IMR-90 (cell line): ENCODE data around the gene OSGIN1. TPM values are rescaled to one million over a fixed set of nuclear protein-coding genes. Genes with fewer than 3 reads are reported as not detected.
A peak's percentile ranks its signal among the peaks of the same experiment; 100 is the strongest.

ENCODE experiments used
- ATAC-seq: fragments of 200-7000 bp; cut with Tn5 transposase; 2 replicates; pipeline ENCODE4 v1.9.1; 2020; ENCODE audit warnings: low read depth, mild to moderate bottlenecking, moderate library complexity
- BruUV-seq: library from RNA; stranded (reverse); fragments of 400-500 nt; replicated peaks from 2 replicates; lab custom pipeline; 2021; lab: Mats Ljungman, UMichigan
- CTCF ChIA-PET: fragments of 300-600 bp; formaldehyde crosslinking; extraction: SDS; loops from one replicate; lab custom pipeline; 2021; ENCODE audit warnings: antibody characterized with exemption; lab: Yijun Ruan, JAX
- POLR2A ChIA-PET: fragments of 300-600 bp; sonication (Branson Sonifier 250); formaldehyde crosslinking; loops from one replicate; lab custom pipeline; 2022; ENCODE audit warnings: antibody characterized with exemption; ENCODE audit not compliant: unreplicated experiment; lab: Charles Lee
- DNase-seq: peaks from one replicate; pipeline ENCODE4 v3.0.0; 2013
- H2AFZ ChIP-seq: replicated peaks from 2 replicates; pipeline ENCODE3; 2013; ENCODE audit warnings: low read length, mild to moderate bottlenecking; ENCODE audit not compliant: poor library complexity
- H2AK5ac ChIP-seq: 2 replicates; pipeline ENCODE4 v1.6.1; 2013; ENCODE audit warnings: low read depth, low read length, inconsistent platforms
- H2AK9ac ChIP-seq: replicated peaks from 2 replicates; pipeline ENCODE3; 2013; ENCODE audit warnings: mild to moderate bottlenecking, low read depth, low read length, moderate library complexity; ENCODE audit not compliant: poor library complexity
- H2BK120ac ChIP-seq: 2 replicates; pipeline ENCODE4 v1.6.1; 2013; ENCODE audit warnings: low read depth, low read length, inconsistent platforms
- H2BK15ac ChIP-seq: 3 replicates; pipeline ENCODE4 v1.6.1; 2013; ENCODE audit warnings: low read depth, low read length, inconsistent platforms
- H2BK20ac ChIP-seq: 2 replicates; pipeline ENCODE4 v1.6.1; 2013; ENCODE audit warnings: low read depth, mild to moderate bottlenecking, inconsistent platforms, low read length, moderate library complexity
- H2BK5ac ChIP-seq: 2 replicates; pipeline ENCODE4 v1.6.1; 2013; ENCODE audit warnings: mild to moderate bottlenecking, low read depth, low read length, inconsistent platforms; ENCODE audit not compliant: poor library complexity, severe bottlenecking
- H3K14ac ChIP-seq: replicated peaks from 2 replicates; pipeline ENCODE4 v1.6.1; 2013; ENCODE audit warnings: low read depth, low read length, inconsistent platforms
- H3K18ac ChIP-seq: 2 replicates; pipeline ENCODE4 v1.6.1; 2013; ENCODE audit warnings: low read depth, low read length, control low read depth
- H3K23ac ChIP-seq: 2 replicates; pipeline ENCODE4 v1.6.1; 2013; ENCODE audit warnings: low read depth, low read length, inconsistent platforms
- H3K27ac ChIP-seq: 2 replicates; pipeline ENCODE4 v1.5.1; 2013; ENCODE audit warnings: mild to moderate bottlenecking, control low read depth, low read length; ENCODE audit not compliant: insufficient read depth
- H3K27me3 ChIP-seq: 2 replicates; pipeline ENCODE4 v1.6.1; 2013; ENCODE audit warnings: low read length; ENCODE audit not compliant: control insufficient read depth, insufficient read depth
- H3K36me3 ChIP-seq: 2 replicates; pipeline ENCODE4 v1.6.1; 2013; ENCODE audit warnings: low read length, mixed read lengths; ENCODE audit not compliant: control insufficient read depth, insufficient read depth
- H3K4ac ChIP-seq: 2 replicates; pipeline ENCODE4 v1.6.1; 2013; ENCODE audit warnings: low read depth, low read length, inconsistent platforms
- H3K4me1 ChIP-seq: 2 replicates; pipeline ENCODE4 v1.6.1; 2013; ENCODE audit warnings: low read length, mixed read lengths; ENCODE audit not compliant: control insufficient read depth, insufficient read depth
- H3K4me2 ChIP-seq: 2 replicates; pipeline ENCODE4 v1.6.1; 2013; ENCODE audit warnings: low read depth, mild to moderate bottlenecking, control low read depth, low read length, moderate library complexity
- H3K4me3 ChIP-seq: 2 replicates; pipeline ENCODE4 v1.5.1; 2013; ENCODE audit warnings: low read depth, mild to moderate bottlenecking, control low read depth, low read length, moderate library complexity; ENCODE audit not compliant: insufficient read depth
- H3K56ac ChIP-seq: 2 replicates; pipeline ENCODE4 v1.6.1; 2013; ENCODE audit warnings: low read length, inconsistent platforms; ENCODE audit not compliant: insufficient read depth; ENCODE audit errors: extremely low read depth
- H3K79me1 ChIP-seq, 2 experiments: 2 replicates each; pipeline ENCODE4 v1.6.1; 2013; ENCODE audit warnings: low read length in 2 of 2, inconsistent platforms in 1 of 2, low read depth in 1 of 2
- H3K9ac ChIP-seq: 2 replicates; pipeline ENCODE4 v1.6.1; 2013; ENCODE audit warnings: low read depth, low read length, control low read depth
- H3K9me1 ChIP-seq: 2 replicates; pipeline ENCODE4 v1.6.1; 2013; ENCODE audit warnings: low read length, inconsistent platforms; ENCODE audit not compliant: insufficient read depth
- H3K9me3 ChIP-seq: 2 replicates; pipeline ENCODE4 v1.6.1; 2013; ENCODE audit warnings: low read length; ENCODE audit not compliant: control insufficient read depth, insufficient read depth
- H4K20me1 ChIP-seq: 2 replicates; pipeline ENCODE4 v1.6.1; 2013; ENCODE audit warnings: low read length, inconsistent platforms; ENCODE audit not compliant: insufficient read depth
- H4K5ac ChIP-seq: 2 replicates; pipeline ENCODE4 v1.6.1; 2013; ENCODE audit warnings: mild to moderate bottlenecking, low read depth, low read length, control low read depth
- H4K8ac ChIP-seq, 2 experiments: 2 replicates each; pipeline ENCODE4 v1.6.1; 2013; ENCODE audit warnings: low read depth in 2 of 2, low read length in 2 of 2, control low read depth in 1 of 2, inconsistent platforms in 1 of 2
- H4K91ac ChIP-seq: 2 replicates; pipeline ENCODE4 v1.6.1; 2013; ENCODE audit warnings: low read depth, low read length, inconsistent platforms; ENCODE audit not compliant: insufficient read depth
- CEBPB ChIP-seq: IDR thresholded peaks from 2 replicates; pipeline ENCODE4 v1.6.1; 2012; ENCODE audit warnings: low read depth, low read length, improper control_type of control experiment
- MXI1 ChIP-seq: IDR thresholded peaks from 2 replicates; pipeline ENCODE4 v1.6.1; 2012; ENCODE audit warnings: low read depth, mild to moderate bottlenecking, low read length, moderate library complexity, borderline replicate concordance
- POLR2A ChIP-seq: IDR thresholded peaks from 2 replicates; pipeline ENCODE4 v1.6.1; 2012; ENCODE audit warnings: mild to moderate bottlenecking, low read depth, low read length
- RFX5 ChIP-seq: IDR thresholded peaks from 2 replicates; pipeline ENCODE4 v1.8.0; 2012; ENCODE audit warnings: low read depth, mild to moderate bottlenecking, low read length, moderate library complexity
- WGBS, 2 experiments: methylation state at CpG; one replicate each; pipeline versions ENCODE4 v1.1.5 to v1.1.7; 2013; ENCODE audit warnings: missing lambda C conversion rate in 2 of 2; ENCODE audit not compliant: insufficient read length in 1 of 2; ENCODE audit errors: extremely low coverage in 2 of 2; 5-methylcytosine and 5-hydroxymethylcytosine counted together
- dilution Hi-C: fragments of 300-500 bp; cut with HindIII; formaldehyde crosslinking; loops from one replicate; pipeline ENCODE4 v1.14.3; 2018; ENCODE audit warnings: low sequenced_read_pairs; ENCODE audit not compliant: unreplicated experiment
- in situ Hi-C: fragments of 300-500 bp; cut with MboI; formaldehyde crosslinking; loops from 3 replicates; pipeline ENCODE4 v1.14.3; 2019; ENCODE audit warnings: low sequenced_read_pairs, inconsistent platforms, mixed read lengths
- intact Hi-C: fragments of 100-400 bp; cut with micrococcal nuclease; formaldehyde crosslinking; loops from 2 replicates; pipeline ENCODE4 v1.10.0; 2022
- polyA plus RNA-seq, 3 experiments: library from polyadenylated mRNA; depleted of rRNA; stranded (reverse); fragments of >200 nt; gene quantifications; 2 replicates each; pipeline ENCODE4 v1.2.3, GENCODE V29; 2012; ENCODE audit warnings: low replicate concordance in 1 of 3
- total RNA-seq: library from RNA; depleted of rRNA; stranded (reverse); fragments of >200 nt; gene quantifications from 2 replicates; pipeline ENCODE4 v1.2.3, GENCODE V29; 2012
- TF ChIP-seq, protein P1 (sequence below): fragments of 150-350 bp; IDR thresholded peaks from 2 replicates; pipeline ENCODE4 v1.6.1; 2016; ENCODE audit warnings: low read depth, mild to moderate bottlenecking, low read length, moderate library complexity, borderline replicate concordance
- TF ChIP-seq, protein P2 (sequence below): fragments of 150-350 bp; IDR thresholded peaks from 2 replicates; pipeline ENCODE4 v1.6.1; 2017; ENCODE audit warnings: mild to moderate bottlenecking, antibody characterized with exemption, low read length, low read depth

OSGIN1 gene
- total and polyA plus RNA-seq, 2 of the 4 experiments (the other 2 are of a cell fraction): 0.90 to 6.4 TPM

DNA sequence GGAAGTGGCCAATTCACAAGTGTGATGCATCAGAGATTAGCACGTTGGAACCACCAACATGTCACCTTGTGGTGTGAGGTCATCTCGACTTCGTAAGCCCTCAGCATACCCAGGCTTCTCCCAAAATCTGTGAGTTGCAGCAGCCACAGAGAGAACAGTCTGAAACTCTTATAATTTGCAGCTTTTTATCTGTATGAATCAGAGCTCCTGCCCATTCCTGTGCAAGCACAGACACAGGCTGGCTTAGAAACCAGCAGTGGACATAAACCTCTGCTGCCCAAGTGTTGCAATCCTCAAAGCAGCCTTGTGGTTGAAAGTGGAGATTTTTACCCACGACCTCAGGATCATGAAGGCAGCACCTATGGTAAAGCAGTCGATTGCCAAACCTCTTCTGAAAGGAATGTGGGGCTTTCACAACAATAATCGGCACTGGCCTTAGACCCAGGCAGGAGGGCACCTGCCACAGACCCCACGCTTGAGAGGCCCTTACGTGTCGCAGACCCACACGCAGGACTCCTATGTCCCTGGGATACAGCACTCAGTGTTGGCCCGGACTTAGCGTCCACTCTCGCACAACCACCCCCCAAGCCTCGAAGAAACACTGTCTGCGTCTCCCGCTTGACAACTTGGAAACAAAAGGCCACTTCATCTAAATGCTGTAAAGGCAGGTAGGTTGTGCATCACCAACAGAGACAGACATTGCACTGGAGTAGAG is 24.5 kb upstream of the OSGIN1 start:
- 97% methylated on average over 4 of the region's 16 CpGs; no CpG with 5 or more reads in 1 of the 2 experiments for WGBS, 2 experiments
- no peak for TF ChIP-seq POLR2A
- TF ChIP-seq, protein P1, sequence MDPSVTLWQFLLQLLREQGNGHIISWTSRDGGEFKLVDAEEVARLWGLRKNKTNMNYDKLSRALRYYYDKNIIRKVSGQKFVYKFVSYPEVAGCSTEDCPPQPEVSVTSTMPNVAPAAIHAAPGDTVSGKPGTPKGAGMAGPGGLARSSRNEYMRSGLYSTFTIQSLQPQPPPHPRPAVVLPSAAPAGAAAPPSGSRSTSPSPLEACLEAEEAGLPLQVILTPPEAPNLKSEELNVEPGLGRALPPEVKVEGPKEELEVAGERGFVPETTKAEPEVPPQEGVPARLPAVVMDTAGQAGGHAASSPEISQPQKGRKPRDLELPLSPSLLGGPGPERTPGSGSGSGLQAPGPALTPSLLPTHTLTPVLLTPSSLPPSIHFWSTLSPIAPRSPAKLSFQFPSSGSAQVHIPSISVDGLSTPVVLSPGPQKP: no peak
- no peak for TF ChIP-seq MXI1
- peak; percentile 96 for TF ChIP-seq CEBPB
- no peak for TF ChIP-seq RFX5
- TF ChIP-seq, protein P2, sequence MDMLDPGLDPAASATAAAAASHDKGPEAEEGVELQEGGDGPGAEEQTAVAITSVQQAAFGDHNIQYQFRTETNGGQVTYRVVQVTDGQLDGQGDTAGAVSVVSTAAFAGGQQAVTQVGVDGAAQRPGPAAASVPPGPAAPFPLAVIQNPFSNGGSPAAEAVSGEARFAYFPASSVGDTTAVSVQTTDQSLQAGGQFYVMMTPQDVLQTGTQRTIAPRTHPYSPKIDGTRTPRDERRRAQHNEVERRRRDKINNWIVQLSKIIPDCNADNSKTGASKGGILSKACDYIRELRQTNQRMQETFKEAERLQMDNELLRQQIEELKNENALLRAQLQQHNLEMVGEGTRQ: no peak
- H4K8ac ChIP-seq: no peak overlapping the region

More for the DNA sequence above, 24.5 kb upstream of the OSGIN1 start:
- intact Hi-C loops (no loop called here), in situ Hi-C loops (no loop called here), dilution Hi-C loops (no loop called here)
- no peak overlapping the region for H4K5ac ChIP-seq
- no peaks in the 10 kb centered on the region for H3K9me3 ChIP-seq
- H3K9me1 ChIP-seq: no peaks in the 10 kb centered on the region
- H3K4me1 ChIP-seq: peaks cover 7% of the 10 kb centered on the region
- H2AFZ ChIP-seq: no peak overlapping the region
- no peak overlapping the region for H3K18ac ChIP-seq
- H4K20me1 ChIP-seq: no peaks in the 10 kb centered on the region
- BruUV-seq: no TSS peak
- ChIA-PET POLR2A (interaction anchor here (1.0 kb wide), 1 partner anchor 8 kb away, joined by 3 read pairs; no protein-coding TSS in a partner anchor), CTCF (no interaction called here)
- H3K23ac ChIP-seq: no peak overlapping the region
- no peak overlapping the region for H2BK5ac ChIP-seq
- H3K79me1 ChIP-seq: no peaks in the 10 kb centered on the region
- no peak overlapping the region for H4K91ac ChIP-seq
- no peak overlapping the region for H3K56ac ChIP-seq
- H3K27me3 ChIP-seq: no peaks in the 10 kb centered on the region
- no peak overlapping the region for H3K27ac ChIP-seq
- DNase-seq (peak; percentile 85), ATAC-seq (peak; percentile 48)
- H2BK120ac ChIP-seq: no peak overlapping the region
- no peak overlapping the region for H3K14ac ChIP-seq
- no peak overlapping the region for H2AK9ac ChIP-seq
- no peak overlapping the region for H3K4ac ChIP-seq
- H2AK5ac ChIP-seq: no peak overlapping the region
- H2BK20ac ChIP-seq: no peak overlapping the region
- H3K4me2 ChIP-seq: no peak overlapping the region
- no peak overlapping the region for H3K9ac ChIP-seq
- H3K4me3 ChIP-seq: no peak overlapping the region
- H2BK15ac ChIP-seq: no peak overlapping the region
- no peaks in the 10 kb centered on the region for H3K36me3 ChIP-seq
